ENCODE results near the gene LECT2. TPM values are rescaled to one million over a fixed set of nuclear protein-coding genes. Genes with fewer than 3 reads are reported as not detected.

LECT2 gene
- total RNA-seq, 1 experiment from 2014 or later: not detected

DNA sequence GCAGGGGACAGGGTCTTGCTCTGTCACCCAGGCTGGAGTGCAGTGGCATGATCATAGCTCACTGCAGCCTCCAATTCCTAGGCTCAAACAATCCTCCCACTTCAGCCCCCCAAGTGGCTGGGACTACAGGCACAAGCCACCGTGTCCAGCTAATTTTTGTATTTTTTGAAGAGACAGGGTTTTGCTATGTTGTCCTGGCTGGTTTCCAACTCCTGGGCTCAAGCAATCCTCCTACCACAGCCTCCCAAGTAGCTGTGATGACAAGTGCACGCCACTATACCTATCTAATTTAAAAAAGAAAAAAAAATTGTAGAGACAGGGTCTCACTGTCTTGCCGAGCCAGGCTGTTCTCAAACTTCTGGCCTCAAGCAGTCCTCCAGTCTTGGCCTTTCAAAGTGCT, 31.6 kb upstream of the LECT2 start:
- Histone ChIP-seq H3K9me3 (ENCODE audit: control insufficient read depth in 1 of 2, insufficient read depth in 1 of 2, low read depth in 1 of 2, low read length in 2 of 2) (no peaks in the 10 kb centered on the region), H3K36me3 (ENCODE audit: control insufficient read depth in 1 of 2, insufficient read depth in 2 of 2, low read length in 2 of 2) (no peaks in the 10 kb centered on the region), H3K4me3 (replicated peaks in 1 of 2; ENCODE audit: low read depth in 1 of 2, low read length in 2 of 2) (no peak overlapping the region), H3K27me3 (ENCODE audit: insufficient read depth, low read length) (peaks cover 34% of the 10 kb centered on the region; the same call in 1 of the 2 replicates), H3K4me1 (ENCODE audit: control insufficient read depth in 1 of 2, insufficient read depth in 2 of 2, low read length in 2 of 2) (no peaks in the 10 kb centered on the region), H4K20me1 (ENCODE audit: insufficient read depth) (no peaks in the 10 kb centered on the region), H3K79me2 (ENCODE audit: insufficient read depth, low read length) (no peaks in the 10 kb centered on the region), H3K9me2 (ENCODE audit: insufficient read depth) (no peaks in the 10 kb centered on the region), H3K9ac (ENCODE audit: low read length) (no peak overlapping the region), H2AFZ (ENCODE audit: low read depth, low read length, poor library complexity, severe bottlenecking) (no peak overlapping the region), H3K4me2 (ENCODE audit: low read length) (no peak overlapping the region), H3K27ac (ENCODE audit: low read depth, low read length) (no peak overlapping the region)
- no TSS peak for BruUV-seq (replicated peaks)
- intact Hi-C loops (cut with micrococcal nuclease): no loop called here
- ATAC-seq (no peak), DNase-seq (ENCODE audit: low read depth, low spot score) (no peak)
- RAD21 ChIA-PET (ENCODE audit: low non-redundant PET in 1 of 2, low total read pairs in 2 of 2, uncharacterized antibody in 2 of 2, unreplicated experiment in 2 of 2): no interaction called here
- CTCF ChIA-PET: interaction anchor here (1.8 kb wide), 1 partner anchor 9 kb away, joined by 11 read pairs; no protein-coding TSS in a partner anchor
- TF ChIP-seq, protein P1, sequence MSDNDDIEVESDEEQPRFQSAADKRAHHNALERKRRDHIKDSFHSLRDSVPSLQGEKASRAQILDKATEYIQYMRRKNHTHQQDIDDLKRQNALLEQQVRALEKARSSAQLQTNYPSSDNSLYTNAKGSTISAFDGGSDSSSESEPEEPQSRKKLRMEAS (IDR thresholded peaks at IDR 0.05): no peak
- TF ChIP-seq POLR2A (IDR thresholded peaks at IDR 0.05; ENCODE audit: borderline replicate concordance, extremely low read depth, insufficient read depth, insufficient read length) (no peak), ZFX (IDR thresholded peaks at IDR 0.05) (no peak), EZH2 (IDR thresholded peaks at IDR 0.05) (no peak), JUND (IDR thresholded peaks at IDR 0.05) (no peak), YY1 (IDR thresholded peaks at IDR 0.05; ENCODE audit: extremely low read depth, insufficient replicate concordance, low read depth, low read length) (no peak), SP1 (IDR thresholded peaks at IDR 0.05; ENCODE audit: low read depth) (no peak), ELF1 (IDR thresholded peaks at IDR 0.05; ENCODE audit: borderline replicate concordance, low read depth) (no peak), ZNF274 (IDR thresholded peaks at IDR 0.05; ENCODE audit: low read depth, low read length) (no peak), CBX3 (IDR thresholded peaks at IDR 0.05; ENCODE audit: low read depth) (no peak), EZH2phosphoT487 (IDR thresholded peaks at IDR 0.05; ENCODE audit: borderline replicate concordance) (no peak), EGR1 (IDR thresholded peaks at IDR 0.05; ENCODE audit: low read depth) (no peak), FOSL1 (IDR thresholded peaks at IDR 0.05; ENCODE audit: low read depth) (no peak), SIN3A (IDR thresholded peaks at IDR 0.05; ENCODE audit: low read depth) (no peak)
- TF ChIP-seq, protein P2, sequence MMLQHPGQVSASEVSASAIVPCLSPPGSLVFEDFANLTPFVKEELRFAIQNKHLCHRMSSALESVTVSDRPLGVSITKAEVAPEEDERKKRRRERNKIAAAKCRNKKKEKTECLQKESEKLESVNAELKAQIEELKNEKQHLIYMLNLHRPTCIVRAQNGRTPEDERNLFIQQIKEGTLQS (IDR thresholded peaks at IDR 0.05): no peak
- TF ChIP-seq, protein P3, sequence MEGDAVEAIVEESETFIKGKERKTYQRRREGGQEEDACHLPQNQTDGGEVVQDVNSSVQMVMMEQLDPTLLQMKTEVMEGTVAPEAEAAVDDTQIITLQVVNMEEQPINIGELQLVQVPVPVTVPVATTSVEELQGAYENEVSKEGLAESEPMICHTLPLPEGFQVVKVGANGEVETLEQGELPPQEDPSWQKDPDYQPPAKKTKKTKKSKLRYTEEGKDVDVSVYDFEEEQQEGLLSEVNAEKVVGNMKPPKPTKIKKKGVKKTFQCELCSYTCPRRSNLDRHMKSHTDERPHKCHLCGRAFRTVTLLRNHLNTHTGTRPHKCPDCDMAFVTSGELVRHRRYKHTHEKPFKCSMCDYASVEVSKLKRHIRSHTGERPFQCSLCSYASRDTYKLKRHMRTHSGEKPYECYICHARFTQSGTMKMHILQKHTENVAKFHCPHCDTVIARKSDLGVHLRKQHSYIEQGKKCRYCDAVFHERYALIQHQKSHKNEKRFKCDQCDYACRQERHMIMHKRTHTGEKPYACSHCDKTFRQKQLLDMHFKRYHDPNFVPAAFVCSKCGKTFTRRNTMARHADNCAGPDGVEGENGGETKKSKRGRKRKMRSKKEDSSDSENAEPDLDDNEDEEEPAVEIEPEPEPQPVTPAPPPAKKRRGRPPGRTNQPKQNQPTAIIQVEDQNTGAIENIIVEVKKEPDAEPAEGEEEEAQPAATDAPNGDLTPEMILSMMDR (IDR thresholded peaks at IDR 0.05 in 2 of 3, conservative IDR thresholded peaks at IDR 0.05 in 1 of 3; ENCODE audit: borderline replicate concordance in 1 of 3, insufficient read depth in 1 of 3, low read depth in 2 of 3, low read length in 2 of 3): no peak
- POLR2A ChIA-PET: no interaction called here

All from HCT116 (cell line).